ENCODE data around the gene EDA2R.

Gene EDA2R

DNA sequence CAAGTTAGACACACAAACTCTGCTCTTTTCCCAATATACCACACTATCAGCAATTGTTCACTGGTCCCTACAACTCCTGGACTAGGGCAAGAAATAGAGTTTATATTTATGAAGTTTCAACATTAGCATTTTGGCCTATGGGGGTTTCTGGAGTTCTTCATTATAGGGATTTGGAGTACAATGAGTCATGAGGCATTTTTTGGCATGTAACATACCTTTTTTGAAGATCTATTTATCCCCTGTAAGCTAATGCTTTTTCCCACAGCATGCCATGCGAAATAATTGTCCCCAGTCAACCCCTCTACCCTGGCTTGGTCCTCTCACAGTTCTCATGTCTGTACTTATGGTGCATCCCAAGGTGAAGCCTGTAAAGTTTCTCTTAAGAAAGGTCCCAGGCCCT lies 36.7 kb upstream of the EDA2R start:
- no peak overlapping the region for H3K4me3 ChIP-seq (ENCODE audit: low read length, poor library complexity, severe bottlenecking)
- no peaks in the 10 kb centered on the region for H3K4me1 ChIP-seq (ENCODE audit: insufficient read depth, low read length, poor library complexity, severe bottlenecking)
- no peaks in the 10 kb centered on the region for H3F3A ChIP-seq (ENCODE audit: low read depth)
- no peak overlapping the region for H3K4me2 ChIP-seq (ENCODE audit: low read depth, low read length, poor library complexity, severe bottlenecking)
- H3K9me2 ChIP-seq (replicated peaks; ENCODE audit: low read depth, low read length) = no peaks in the 10 kb centered on the region
- H3K27me3 ChIP-seq (ENCODE audit: insufficient read depth, low read length, poor library complexity, severe bottlenecking) = no peaks in the 10 kb centered on the region
- H3K36me3 ChIP-seq (ENCODE audit: insufficient read depth, low read length) = no peaks in the 10 kb centered on the region
- H3K9ac ChIP-seq (ENCODE audit: low read depth, low read length, poor library complexity, severe bottlenecking) = no peak overlapping the region
- H3K9me3 ChIP-seq (ENCODE audit: insufficient read depth, low read depth, low read length) = no peaks in the 10 kb centered on the region
- H4K20me1 ChIP-seq (ENCODE audit: insufficient read depth, low read length, poor library complexity, severe bottlenecking) = no peaks in the 10 kb centered on the region
- TF ChIP-seq, protein P1, sequence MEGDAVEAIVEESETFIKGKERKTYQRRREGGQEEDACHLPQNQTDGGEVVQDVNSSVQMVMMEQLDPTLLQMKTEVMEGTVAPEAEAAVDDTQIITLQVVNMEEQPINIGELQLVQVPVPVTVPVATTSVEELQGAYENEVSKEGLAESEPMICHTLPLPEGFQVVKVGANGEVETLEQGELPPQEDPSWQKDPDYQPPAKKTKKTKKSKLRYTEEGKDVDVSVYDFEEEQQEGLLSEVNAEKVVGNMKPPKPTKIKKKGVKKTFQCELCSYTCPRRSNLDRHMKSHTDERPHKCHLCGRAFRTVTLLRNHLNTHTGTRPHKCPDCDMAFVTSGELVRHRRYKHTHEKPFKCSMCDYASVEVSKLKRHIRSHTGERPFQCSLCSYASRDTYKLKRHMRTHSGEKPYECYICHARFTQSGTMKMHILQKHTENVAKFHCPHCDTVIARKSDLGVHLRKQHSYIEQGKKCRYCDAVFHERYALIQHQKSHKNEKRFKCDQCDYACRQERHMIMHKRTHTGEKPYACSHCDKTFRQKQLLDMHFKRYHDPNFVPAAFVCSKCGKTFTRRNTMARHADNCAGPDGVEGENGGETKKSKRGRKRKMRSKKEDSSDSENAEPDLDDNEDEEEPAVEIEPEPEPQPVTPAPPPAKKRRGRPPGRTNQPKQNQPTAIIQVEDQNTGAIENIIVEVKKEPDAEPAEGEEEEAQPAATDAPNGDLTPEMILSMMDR (conservative IDR thresholded peaks at IDR 0.05; ENCODE audit: low read length) = no peak
- TF ChIP-seq EZH2phosphoT487 (IDR thresholded peaks at IDR 0.05; ENCODE audit: borderline replicate concordance) = no peak
- no peak overlapping the region for H2AFZ ChIP-seq (ENCODE audit: low read length)
- no peaks in the 10 kb centered on the region for H3K79me2 ChIP-seq (ENCODE audit: insufficient read depth, low read length)

DNA sequence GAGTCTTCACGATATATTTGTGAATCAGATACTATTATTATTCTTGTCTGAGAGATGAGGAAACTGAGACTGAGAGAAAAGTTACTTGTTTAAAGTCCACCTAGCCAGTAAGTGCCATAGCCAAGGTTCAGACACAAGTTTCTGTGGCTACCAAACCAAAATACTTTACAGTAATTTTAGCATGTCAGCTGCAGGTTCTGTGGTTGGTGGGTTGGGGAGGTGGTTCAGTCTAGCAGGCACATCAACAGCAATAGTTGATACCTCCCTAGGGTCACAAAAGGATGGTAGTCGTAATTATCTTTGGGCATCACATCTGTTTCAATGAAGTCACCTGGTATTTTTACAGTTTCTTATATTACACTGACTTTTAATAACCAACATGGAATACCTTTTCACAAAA lies 35.6 kb upstream of the EDA2R start:
- H3K79me2 ChIP-seq (ENCODE audit: insufficient read depth, low read length) = no peaks in the 10 kb centered on the region
- no peaks in the 10 kb centered on the region for H3K36me3 ChIP-seq (ENCODE audit: insufficient read depth, low read length)
- no peak overlapping the region for H3K4me3 ChIP-seq (ENCODE audit: low read length, poor library complexity, severe bottlenecking)
- no peaks in the 10 kb centered on the region for H3F3A ChIP-seq (ENCODE audit: low read depth)
- H3K27me3 ChIP-seq (ENCODE audit: insufficient read depth, low read length, poor library complexity, severe bottlenecking) = no peaks in the 10 kb centered on the region
- no peak for TF ChIP-seq EZH2phosphoT487 (IDR thresholded peaks at IDR 0.05; ENCODE audit: borderline replicate concordance)
- H4K20me1 ChIP-seq (ENCODE audit: insufficient read depth, low read length, poor library complexity, severe bottlenecking) = no peaks in the 10 kb centered on the region
- H3K9me2 ChIP-seq (replicated peaks; ENCODE audit: low read depth, low read length) = no peaks in the 10 kb centered on the region
- no peak overlapping the region for H3K9ac ChIP-seq (ENCODE audit: low read depth, low read length, poor library complexity, severe bottlenecking)
- no peak overlapping the region for H2AFZ ChIP-seq (ENCODE audit: low read length)
- H3K4me1 ChIP-seq (ENCODE audit: insufficient read depth, low read length, poor library complexity, severe bottlenecking) = no peaks in the 10 kb centered on the region
- H3K4me2 ChIP-seq (ENCODE audit: low read depth, low read length, poor library complexity, severe bottlenecking) = no peak overlapping the region
- H3K9me3 ChIP-seq (ENCODE audit: insufficient read depth, low read depth, low read length) = no peaks in the 10 kb centered on the region

DNA sequence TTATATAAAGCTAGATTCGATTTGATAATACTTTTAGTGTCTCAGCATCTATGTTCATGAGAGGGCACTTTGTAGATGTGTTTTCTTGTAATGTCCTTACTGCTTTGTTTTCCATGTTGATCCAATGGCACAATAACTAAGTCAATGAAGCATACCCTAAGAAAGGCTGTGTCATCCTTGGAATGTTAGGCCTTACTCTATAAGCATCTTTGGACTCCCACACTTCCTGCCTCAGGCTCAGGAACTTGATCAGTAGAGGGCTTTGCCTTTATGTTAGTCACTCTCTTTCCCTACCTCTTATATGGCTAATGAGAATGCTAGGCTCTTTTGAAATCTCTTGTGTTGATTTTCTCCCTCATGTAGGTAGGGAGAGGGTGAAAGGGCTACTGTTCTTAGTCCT lies 33.2 kb upstream of the EDA2R start:
- H3F3A ChIP-seq (ENCODE audit: low read depth) = no peaks in the 10 kb centered on the region
- H3K4me3 ChIP-seq (ENCODE audit: low read length, poor library complexity, severe bottlenecking) = no peak overlapping the region
- H3K27me3 ChIP-seq (ENCODE audit: insufficient read depth, low read length, poor library complexity, severe bottlenecking) = no peaks in the 10 kb centered on the region
- H3K4me2 ChIP-seq (ENCODE audit: low read depth, low read length, poor library complexity, severe bottlenecking) = no peak overlapping the region
- no peak overlapping the region for H3K9ac ChIP-seq (ENCODE audit: low read depth, low read length, poor library complexity, severe bottlenecking)
- no peaks in the 10 kb centered on the region for H3K9me3 ChIP-seq (ENCODE audit: insufficient read depth, low read depth, low read length)
- H4K20me1 ChIP-seq (ENCODE audit: insufficient read depth, low read length, poor library complexity, severe bottlenecking) = no peaks in the 10 kb centered on the region
- H3K4me1 ChIP-seq (ENCODE audit: insufficient read depth, low read length, poor library complexity, severe bottlenecking) = no peaks in the 10 kb centered on the region
- TF ChIP-seq, protein P1 (conservative IDR thresholded peaks at IDR 0.05; ENCODE audit: low read length) = no peak
- TF ChIP-seq EZH2phosphoT487 (IDR thresholded peaks at IDR 0.05; ENCODE audit: borderline replicate concordance) = no peak
- H2AFZ ChIP-seq (ENCODE audit: low read length) = no peak overlapping the region
- no peaks in the 10 kb centered on the region for H3K36me3 ChIP-seq (ENCODE audit: insufficient read depth, low read length)
- H3K9me2 ChIP-seq (replicated peaks; ENCODE audit: low read depth, low read length) = no peaks in the 10 kb centered on the region
- H3K79me2 ChIP-seq (ENCODE audit: insufficient read depth, low read length) = no peaks in the 10 kb centered on the region

DNA sequence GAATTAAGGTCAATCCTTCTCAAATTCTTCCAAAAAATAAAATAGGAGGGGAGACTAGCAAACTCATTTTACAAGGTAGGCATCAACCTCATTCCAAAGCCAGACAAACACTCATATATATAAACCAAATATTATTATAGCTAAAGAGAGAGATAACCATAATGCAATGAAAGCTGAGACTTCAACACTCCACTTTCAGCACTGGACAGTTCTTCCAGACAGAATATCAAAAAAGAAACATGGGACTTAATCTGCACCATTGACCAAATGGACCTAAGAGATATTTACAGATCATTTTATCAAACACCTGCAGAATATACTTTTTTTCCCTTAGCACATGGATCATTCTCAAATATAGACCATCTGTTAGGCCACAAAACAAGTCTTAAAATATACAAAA lies 15.5 kb upstream of the EDA2R start:
- no peaks in the 10 kb centered on the region for H3K9me3 ChIP-seq (ENCODE audit: insufficient read depth, low read depth, low read length)
- TF ChIP-seq EZH2phosphoT487 (IDR thresholded peaks at IDR 0.05; ENCODE audit: borderline replicate concordance) = no peak
- TF ChIP-seq, protein P1 (conservative IDR thresholded peaks at IDR 0.05; ENCODE audit: low read length) = no peak
- no peaks in the 10 kb centered on the region for H3K79me2 ChIP-seq (ENCODE audit: insufficient read depth, low read length)
- H2AFZ ChIP-seq (ENCODE audit: low read length) = no peak overlapping the region
- H3F3A ChIP-seq (ENCODE audit: low read depth) = no peaks in the 10 kb centered on the region
- H3K4me2 ChIP-seq (ENCODE audit: low read depth, low read length, poor library complexity, severe bottlenecking) = no peak overlapping the region
- H4K20me1 ChIP-seq (ENCODE audit: insufficient read depth, low read length, poor library complexity, severe bottlenecking) = no peaks in the 10 kb centered on the region
- no peak overlapping the region for H3K4me3 ChIP-seq (ENCODE audit: low read length, poor library complexity, severe bottlenecking)
- no peaks in the 10 kb centered on the region for H3K36me3 ChIP-seq (ENCODE audit: insufficient read depth, low read length)
- no peak overlapping the region for H3K9ac ChIP-seq (ENCODE audit: low read depth, low read length, poor library complexity, severe bottlenecking)
- no peaks in the 10 kb centered on the region for H3K9me2 ChIP-seq (replicated peaks; ENCODE audit: low read depth, low read length)
- no peaks in the 10 kb centered on the region for H3K4me1 ChIP-seq (ENCODE audit: insufficient read depth, low read length, poor library complexity, severe bottlenecking)
- H3K27me3 ChIP-seq (ENCODE audit: insufficient read depth, low read length, poor library complexity, severe bottlenecking) = no peaks in the 10 kb centered on the region
